Lower leg skin (tissue), 4 donors: Measurements from ENCODE around the gene RCAN1. TPM values are rescaled to one million over a fixed set of nuclear protein-coding genes. Genes with fewer than 3 reads are reported as not detected.

Source experiments
- DNase-seq, 2 donors: peaks; one replicate each; pipeline ENCODE4 v3.0.0-alpha.2; 2019; ENCODE audit warnings: low spot score in 2 of 2
- H3K4me3 ChIP-seq: fragments of 200-600 bp; sonication (generic); 2 replicates; pipeline ENCODE4 v1.5.1; 2017; ENCODE audit warnings: mild to moderate bottlenecking, low read depth; ENCODE audit not compliant: poor library complexity, severe bottlenecking
- CTCF ChIP-seq, 3 donors: fragments of 450-650 bp; IDR thresholded peaks; one replicate each; pipeline ENCODE4 v1.5.1; 2016; ENCODE audit warnings: antibody characterized with exemption in 3 of 3, mild to moderate bottlenecking in 3 of 3, moderate library complexity in 2 of 3
- POLR2A ChIP-seq, 2 donors: fragments of 450-650 bp; IDR thresholded peaks; one replicate each; pipeline ENCODE4 v1.6.1; 2016 to 2017; ENCODE audit warnings: antibody characterized with exemption in 2 of 2, mild to moderate bottlenecking in 1 of 2, moderate library complexity in 1 of 2
- WGBS, 2 donors: methylation state at CpG; one replicate each; pipeline ENCODE4 v1.1.5; 2018; 5-methylcytosine and 5-hydroxymethylcytosine counted together
- intact Hi-C: fragments of 100-400 bp; cut with DNase I; formaldehyde crosslinking; loops from one replicate; pipeline ENCODE4 v1.15.0; 2023; ENCODE audit warnings: low total_unique reads
- total RNA-seq, 4 donors: library from RNA; depleted of rRNA; stranded (reverse); fragments of >200 nt; gene quantifications; one replicate each; pipeline ENCODE4 v1.1.0, GENCODE V29; 2016

The RCAN1 gene
- total RNA-seq, 4 donors from 2014 or later = 18.8 to 29.0 (median 19.4) TPM

- 71 to 83% methylated on average over 4 of the region's 4 CpGs for WGBS, 2 donors
- DNase-seq = peak in 1 of 2 donors; percentile 53
- TF ChIP-seq POLR2A (IDR thresholded peaks at IDR 0.05) (no peak), CTCF (IDR thresholded peaks at IDR 0.05) (no peak)
- intact Hi-C loops = no loop called here
- H3K4me3 ChIP-seq = no peak overlapping the region
Measured at GRCh38 chr21:34632498-34632897, 17.6 kb upstream of the RCAN1 start.

- no peak overlapping the region for H3K4me3 ChIP-seq
- TF ChIP-seq CTCF (IDR thresholded peaks at IDR 0.05) (no peak), POLR2A (IDR thresholded peaks at IDR 0.05) (no peak)
- intact Hi-C loops = no loop called here
- DNase-seq = peak; percentile 5 to 26
- WGBS, 2 donors = 5 to 9% methylated on average over 6 of the region's 6 CpGs
Measured at GRCh38 chr21:34630536-34631143, 15.7 kb upstream of the RCAN1 start.

DNA sequence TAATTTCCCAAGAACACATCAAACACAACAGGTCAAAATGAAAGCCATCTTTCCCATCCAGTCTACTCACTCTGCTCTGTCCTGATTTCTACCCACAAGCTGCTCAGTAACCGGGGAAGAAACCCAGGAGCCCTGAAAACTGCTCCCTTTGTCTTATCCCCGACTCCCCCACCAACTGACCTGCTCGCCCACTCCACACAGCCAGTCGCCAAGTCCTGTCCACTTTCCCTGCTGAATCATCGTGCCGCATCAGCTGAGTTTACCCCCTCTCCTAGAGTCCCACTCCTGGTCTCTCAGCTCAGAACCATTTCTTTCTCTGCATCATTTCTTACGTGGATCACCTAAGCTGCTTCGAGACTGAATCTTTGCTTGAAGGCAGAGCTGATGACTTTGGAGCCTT is 11.2 kb upstream of the RCAN1 start:
- TF ChIP-seq CTCF (IDR thresholded peaks at IDR 0.05) = no peak
- TF ChIP-seq POLR2A (IDR thresholded peaks at IDR 0.05) = no peak
- intact Hi-C loops = no loop called here
- DNase-seq = peak in 1 of 2 donors; percentile 63
- 90% methylated on average over 8 of the region's 8 CpGs for WGBS, 2 donors
- no peak overlapping the region for H3K4me3 ChIP-seq

DNA sequence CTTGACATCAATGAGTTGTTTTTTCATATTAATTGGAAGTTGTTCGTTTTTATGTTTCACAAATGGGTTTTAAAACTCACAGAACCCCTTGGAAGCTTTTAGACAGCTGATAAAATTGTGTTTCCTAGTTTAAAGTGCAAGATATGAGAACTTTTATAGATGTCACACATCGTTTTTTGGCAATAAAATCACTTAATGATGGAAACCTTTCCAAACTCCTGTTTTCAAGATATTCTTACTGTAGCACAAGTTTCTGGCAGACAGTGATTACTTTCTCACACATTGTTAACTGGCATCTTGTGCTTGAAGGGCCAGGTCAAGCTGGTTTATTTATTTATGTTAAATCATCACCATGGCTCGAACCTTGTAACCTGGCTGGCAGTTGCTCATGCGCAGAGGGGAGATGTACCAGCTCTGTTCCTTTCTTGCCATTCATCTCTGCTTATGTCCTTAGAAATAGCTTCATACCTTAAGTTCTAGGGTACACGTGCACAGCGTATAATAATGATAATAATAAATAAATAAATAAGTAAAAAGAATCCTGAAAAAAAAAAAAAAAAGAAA is 10.2 kb upstream of the RCAN1 start:
- 68 to 71% methylated on average over 6 of the region's 6 CpGs for WGBS, 2 donors
- intact Hi-C loops = no loop called here
- DNase-seq = peak in 1 of 2 donors; percentile 4
- no peak overlapping the region for H3K4me3 ChIP-seq
- TF ChIP-seq CTCF (IDR thresholded peaks at IDR 0.05) (no peak), POLR2A (IDR thresholded peaks at IDR 0.05) (no peak)

- 76 to 77% methylated on average over 4 of the region's 4 CpGs for WGBS, 2 donors
- H3K4me3 ChIP-seq = no peak overlapping the region
- TF ChIP-seq POLR2A (IDR thresholded peaks at IDR 0.05) = no peak
- no peak for TF ChIP-seq CTCF (IDR thresholded peaks at IDR 0.05)
- DNase-seq = peak in 1 of 2 donors; percentile 61
- intact Hi-C loops = no loop called here
Measured at GRCh38 chr21:34623516-34623915, 8.6 kb upstream of the RCAN1 start.
